Ovary (tissue), 9 donors: Measurements from ENCODE around the gene TACR2. TPM values are rescaled to one million over a fixed set of nuclear protein-coding genes. Genes with fewer than 3 reads are reported as not detected.

Experiments
- DNase-seq, 5 donors: peaks; one replicate each; pipeline ENCODE4 v3.0.0-alpha.2; 2019 to 2020
- H3K27ac ChIP-seq, 2 donors: fragments of 200-600 bp; one replicate each; pipeline versions ENCODE4 v1.5.1 to v1.8.0; 2019 to 2022
- H3K27me3 ChIP-seq: fragments of 200-600 bp; one replicate; pipeline ENCODE4 v1.8.0; 2022
- H3K36me3 ChIP-seq: fragments of 200-600 bp; sonication (generic); one replicate; pipeline ENCODE4 v1.5.1; 2019
- H3K4me1 ChIP-seq: one replicate; pipeline ENCODE4 v1.8.1; 2013; ENCODE audit warnings: mild to moderate bottlenecking, moderate library complexity; ENCODE audit not compliant: insufficient read depth
- H3K4me3 ChIP-seq: fragments of 200-600 bp; sonication (generic); one replicate; pipeline ENCODE4 v1.5.1; 2017
- H3K9me3 ChIP-seq, 2 donors: fragments of 200-600 bp in 1 of 2; sonication (generic) in 1 of 2; one replicate each; pipeline versions ENCODE4 v1.5.1 to v1.8.1; 2013 to 2019; ENCODE audit warnings: mild to moderate bottlenecking in 1 of 2, moderate library complexity in 1 of 2
- EP300 ChIP-seq: sonication (generic); formaldehyde crosslinking; IDR thresholded peaks from one replicate; pipeline ENCODE4 v1.6.1; 2017; ENCODE audit warnings: antibody characterized with exemption
- POLR2A ChIP-seq: fragments of 450-650 bp; IDR thresholded peaks from one replicate; pipeline ENCODE4 v1.6.1; 2017; ENCODE audit warnings: antibody characterized with exemption, mild to moderate bottlenecking, moderate library complexity
- WGBS, 3 donors: extraction: QIAGEN DNeasy Blood & Tissue Kit in 1 of 3; methylation state at CpG; one replicate each; pipeline versions ENCODE4 v1.1.5 to v1.1.7; 2013 to 2017; 5-methylcytosine and 5-hydroxymethylcytosine counted together
- intact Hi-C, 4 donors: fragments of 100-400 bp; cut with DNase I; formaldehyde crosslinking; loops; one replicate each; pipeline versions ENCODE4 v1.11.0 to v1.15.1; 2022 to 2023
- polyA plus RNA-seq, 2 donors: library from polyadenylated mRNA; stranded (reverse); fragments of 200-250 nt in 1 of 2; fragments of 350-450 nt in 1 of 2; fragmentation: Illumina TruSeq in 1 of 2; extraction: RNeasy Lipid Tissue Mini Kit (QIAGEN cat#74804) in 1 of 2; gene quantifications; one replicate each; pipeline ENCODE4 v1.2.3, GENCODE V29; 2013 to 2014
- total RNA-seq, 7 donors: library from RNA; depleted of rRNA in 2 of 7; stranded (reverse); fragments of >200 nt in 2 of 7; fragmentation: NEBNext Ultra II Directional in 3 of 7; extraction: Animal tissue kit (Norgen Biotek cat#: 25700) in 3 of 7; gene quantifications; one replicate each; pipeline versions ENCODE4 v1.1.0 to v1.2.4, GENCODE V29; 2016 to 2023
- TF ChIP-seq, protein P1 (sequence below), 3 donors: fragments of 450-650 bp in 2 of 3; fragments of 200-600 bp in 1 of 3; IDR thresholded peaks; one replicate each; pipeline versions ENCODE4 v1.5.1 to v1.8.0; 2016 to 2022; ENCODE audit warnings: antibody characterized with exemption in 3 of 3, mild to moderate bottlenecking in 1 of 3
- donor health status: DM: no; HTN: no; CAD: no; lungs with moderate emphysema.
- donor health status: DM: no; HTN: no; CAD: no.
- donor health status: Bipolar disorder and iron deficiency.
- donor health status: DM: yes; HTN: yes; CAD: no.
- donor health status: DM: no; HTN: no; CAD: no.
- donor health status: DM: yes; HTN: yes; CAD: no.

TACR2 gene
- total and polyA plus RNA-seq, 9 donors: 1.0 to 6.2 (median 2.2) TPM

DNA sequence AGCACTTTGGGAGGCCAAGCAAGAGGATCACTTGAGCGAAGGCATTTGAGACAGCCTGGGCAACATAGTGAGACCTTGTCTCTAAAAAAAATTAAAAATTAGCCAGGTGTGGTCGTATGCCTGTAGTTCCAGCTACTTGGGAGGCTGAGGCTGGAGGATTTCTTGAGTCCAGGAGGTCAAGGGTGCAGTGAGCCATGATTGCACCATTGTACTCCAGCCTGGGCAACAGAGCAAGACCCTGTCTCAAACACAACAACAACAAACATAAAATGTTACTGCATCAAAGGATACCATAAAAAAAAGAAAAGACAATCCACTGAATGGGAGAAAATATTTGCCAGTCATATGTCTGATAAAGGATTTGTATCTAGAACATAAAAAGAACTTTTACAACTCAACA lies 60.5 kb downstream of the TACR2 start:
- no peak for DNase-seq
- H3K4me1 ChIP-seq: peaks cover 9% of the 10 kb centered on the region
- 92 to 95% (median 93%) methylated on average over 2 of the region's 2 CpGs for WGBS, 3 donors
- intact Hi-C loops: no loop called here
- TF ChIP-seq, protein P1, sequence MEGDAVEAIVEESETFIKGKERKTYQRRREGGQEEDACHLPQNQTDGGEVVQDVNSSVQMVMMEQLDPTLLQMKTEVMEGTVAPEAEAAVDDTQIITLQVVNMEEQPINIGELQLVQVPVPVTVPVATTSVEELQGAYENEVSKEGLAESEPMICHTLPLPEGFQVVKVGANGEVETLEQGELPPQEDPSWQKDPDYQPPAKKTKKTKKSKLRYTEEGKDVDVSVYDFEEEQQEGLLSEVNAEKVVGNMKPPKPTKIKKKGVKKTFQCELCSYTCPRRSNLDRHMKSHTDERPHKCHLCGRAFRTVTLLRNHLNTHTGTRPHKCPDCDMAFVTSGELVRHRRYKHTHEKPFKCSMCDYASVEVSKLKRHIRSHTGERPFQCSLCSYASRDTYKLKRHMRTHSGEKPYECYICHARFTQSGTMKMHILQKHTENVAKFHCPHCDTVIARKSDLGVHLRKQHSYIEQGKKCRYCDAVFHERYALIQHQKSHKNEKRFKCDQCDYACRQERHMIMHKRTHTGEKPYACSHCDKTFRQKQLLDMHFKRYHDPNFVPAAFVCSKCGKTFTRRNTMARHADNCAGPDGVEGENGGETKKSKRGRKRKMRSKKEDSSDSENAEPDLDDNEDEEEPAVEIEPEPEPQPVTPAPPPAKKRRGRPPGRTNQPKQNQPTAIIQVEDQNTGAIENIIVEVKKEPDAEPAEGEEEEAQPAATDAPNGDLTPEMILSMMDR (IDR thresholded peaks at IDR 0.05): no peak
- TF ChIP-seq EP300 (no peak), POLR2A (no peak)
- no peak overlapping the region for H3K27ac ChIP-seq
- no peak overlapping the region for H3K4me3 ChIP-seq
- no peaks in the 10 kb centered on the region for H3K9me3 ChIP-seq
- H3K27me3 ChIP-seq: no peaks in the 10 kb centered on the region
- H3K36me3 ChIP-seq: no peaks in the 10 kb centered on the region

DNA sequence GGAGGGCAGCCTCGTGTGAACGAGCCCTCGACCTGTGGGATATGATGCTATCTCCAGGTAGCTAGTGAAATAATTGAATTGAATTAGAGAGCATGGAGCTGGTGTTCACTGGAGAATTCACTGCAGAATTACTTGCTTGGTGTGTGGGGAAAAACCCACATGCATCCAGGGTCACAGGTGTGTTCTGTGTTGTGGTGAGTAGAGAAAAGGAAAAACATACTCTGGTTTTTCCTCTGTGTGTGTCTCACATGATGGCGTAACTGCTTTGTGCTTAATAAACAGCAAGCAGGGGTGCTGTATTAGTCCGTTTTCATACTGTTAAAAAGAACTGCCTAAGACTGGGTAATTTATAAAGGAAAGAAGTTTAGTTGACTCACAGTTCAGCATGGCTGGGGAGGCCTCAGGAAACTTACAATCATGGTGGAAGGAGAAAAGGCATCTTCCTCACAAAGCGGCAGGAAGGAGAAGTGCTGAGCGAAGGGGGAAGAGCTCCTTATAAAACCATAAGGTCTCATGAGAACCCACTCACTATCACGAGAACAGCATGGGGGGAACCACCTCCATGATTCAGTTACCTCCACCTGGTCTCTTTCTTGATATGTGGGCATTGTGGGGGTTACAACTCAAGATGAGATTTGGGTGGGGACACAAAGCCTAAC lies 62.6 kb downstream of the TACR2 start:
- no peak for DNase-seq
- intact Hi-C loops: no loop called here
- no peaks in the 10 kb centered on the region for H3K4me1 ChIP-seq
- no peaks in the 10 kb centered on the region for H3K27me3 ChIP-seq
- no peaks in the 10 kb centered on the region for H3K36me3 ChIP-seq
- WGBS, 3 donors: 83 to 93% (median 91%) methylated on average over 8 of the region's 8 CpGs
- no peak overlapping the region for H3K4me3 ChIP-seq
- TF ChIP-seq, protein P1 (IDR thresholded peaks at IDR 0.05): no peak
- TF ChIP-seq EP300 (no peak), POLR2A (no peak)
- H3K27ac ChIP-seq: no peak overlapping the region
- H3K9me3 ChIP-seq: no peaks in the 10 kb centered on the region

Other genes starting within 250 kb of the TACR2 start
- gene SUPV3L1, start 236.7 kb downstream of the TACR2 start, total RNA-seq: 10 to 100 TPM; 21.7 to 39.8 (median 28.4) TPM
- 10 to 100 TPM; 23.6 to 35.0 TPM for gene SUPV3L1, start 236.7 kb downstream of the TACR2 start, polyA plus RNA-seq
- gene HKDC1, start 196.6 kb downstream of the TACR2 start, total RNA-seq: 1 to 10 TPM in 2 of 7 donors, under 1 TPM in 3, not detected in 2; 0.83 to 6.4 (median 0.94) TPM
- gene HKDC1, start 196.6 kb downstream of the TACR2 start, polyA plus RNA-seq: 1 to 10 TPM in 1 of 2 donors, under 1 TPM in 1; 0.01 to 1.1 TPM
- 10 to 100 TPM; 12.8 to 40.2 (median 35.8) TPM for gene HK1, start 138.4 kb downstream of the TACR2 start, total RNA-seq
- gene HK1, start 138.4 kb downstream of the TACR2 start, polyA plus RNA-seq: 10 to 100 TPM; 19.9 to 63.1 TPM
- gene TSPAN15, start 34.5 kb upstream of the TACR2 start, total RNA-seq: 10 to 100 TPM in 3 of 7 donors, 1 to 10 TPM in 4; 2.8 to 13.7 (median 5.6) TPM
- 10 to 100 TPM in 1 of 2 donors, 1 to 10 TPM in 1; 5.1 to 13.7 TPM for gene TSPAN15, start 34.5 kb upstream of the TACR2 start, polyA plus RNA-seq
- not detected for gene NEUROG3, start 156.5 kb upstream of the TACR2 start, total RNA-seq
- gene NEUROG3, start 156.5 kb upstream of the TACR2 start, polyA plus RNA-seq: not detected
- gene FAM241B, start 213.3 kb upstream of the TACR2 start, total RNA-seq: 1 to 10 TPM; 1.4 to 3.1 (median 2.0) TPM
- 1 to 10 TPM; 1.2 to 3.0 TPM for gene FAM241B, start 213.3 kb upstream of the TACR2 start, polyA plus RNA-seq